Pancreas (tissue), 10 donors: Measurements from ENCODE around the gene IQGAP2. TPM values are rescaled to one million over a fixed set of nuclear protein-coding genes. Genes with fewer than 3 reads are reported as not detected.

Experiments used
- ATAC-seq, 4 donors: fragments of 200-7000 bp; cut with Tn5 transposase; one replicate each; pipeline versions ENCODE4 v1.8.0 to v1.9.1; 2020; ENCODE audit warnings: mild to moderate bottlenecking in 4 of 4, moderate library complexity in 4 of 4
- DNase-seq, 6 donors: peaks; one replicate each; pipeline ENCODE4 v3.0.0-alpha.2; 2020
- FAIRE-seq: peaks from 2 replicates; lab custom pipeline; 2012; peaks lifted over from hg19 to GRCh38; lab: Jason Lieb, UNC
- H3K27ac ChIP-seq, 4 donors: fragments of 200-600 bp; sonication (generic); 1 replicate in 3 of 4; 2 replicates in 1 of 4; pipeline versions ENCODE4 v1.5.0 to v1.8.0; 2020
- H3K27me3 ChIP-seq, 4 donors: fragments of 200-600 bp; one replicate each; pipeline ENCODE4 v1.8.0; 2021
- H3K36me3 ChIP-seq, 3 donors: fragments of 200-600 bp; sonication (generic) in 1 of 3; one replicate each; pipeline versions ENCODE4 v1.5.0 to v1.8.0; 2020 to 2021
- H3K4me1 ChIP-seq, 3 donors: fragments of 200-600 bp; one replicate each; pipeline ENCODE4 v1.8.0; 2021
- H3K4me3 ChIP-seq, 4 donors: fragments of 200-600 bp; sonication (generic) in 2 of 4; one replicate each; pipeline versions ENCODE4 v1.5.0 to v1.8.0; 2020 to 2021
- H3K9me3 ChIP-seq, 4 donors: fragments of 200-600 bp; one replicate each; pipeline ENCODE4 v1.8.0; 2021
- CTCF ChIP-seq, 4 donors: fragments of 200-600 bp; sonication (generic) in 3 of 4; IDR thresholded peaks; one replicate each; pipeline versions ENCODE4 v1.5.0 to v1.8.0; 2021; ENCODE audit warnings: antibody characterized with exemption in 4 of 4
- WGBS, 2 donors: extraction: QIAGEN DNeasy Blood & Tissue Kit; methylation state at CpG; one replicate each; pipeline ENCODE4 v1.1.7; 2013; 5-methylcytosine and 5-hydroxymethylcytosine counted together
- intact Hi-C, 3 donors: fragments of 100-400 bp; cut with DNase I; formaldehyde crosslinking; loops; one replicate each; pipeline versions ENCODE4 v1.11.1 to v1.14.2; 2022
- polyA plus RNA-seq, 2 donors: library from polyadenylated mRNA; stranded (reverse); fragments of 200-250 nt; gene quantifications; one replicate each; pipeline ENCODE4 v1.2.3, GENCODE V29; 2013
- total RNA-seq, 6 donors: library from RNA; stranded (reverse); fragmentation: NEBNext Ultra II Directional in 4 of 6; extraction: Animal tissue kit (Norgen Biotek cat#: 25700) in 4 of 6; gene quantifications; one replicate each; pipeline versions ENCODE4 v1.2.1 to v1.2.4, GENCODE V29; 2021 to 2023
- donor health status: healthy with polysubstance abuse.
- donor health status: DM: no; HTN: no; CAD: no; lungs with moderate emphysema.
- donor health status: DM: no; HTN: no; CAD: no.
- donor health status: control.
- donor health status: control.
- donor health status: Bipolar disorder and iron deficiency.
- donor health status: DM: yes; HTN: yes; CAD: no.
- donor health status: DM: no; HTN: no; CAD: no.
- donor health status: DM: no; HTN: no; CAD: no.
- donor health status: DM: yes; HTN: yes; CAD: no.

The IQGAP2 gene
- total and polyA plus RNA-seq, 8 donors = 14.4 to 54.0 (median 35.2) TPM

- ATAC-seq (peak; percentile 76 to 81 (median 78)), DNase-seq (peak in 3 of 6 donors; percentile 29 to 46 (median 35)), FAIRE-seq (no peak)
- 0 to 13% methylated on average over 2 of the region's 2 CpGs for WGBS, 2 donors
- intact Hi-C loops = no loop called here
- no peaks in the 10 kb centered on the region for H3K36me3 ChIP-seq
- peaks cover 5 to 9% (median 7%) of the 10 kb centered on the region in 3 donors for H3K4me1 ChIP-seq
- no peaks in the 10 kb centered on the region for H3K9me3 ChIP-seq
- no peak for TF ChIP-seq CTCF (IDR thresholded peaks at IDR 0.05)
- H3K4me3 ChIP-seq = no peak overlapping the region
- H3K27me3 ChIP-seq = no peaks in the 10 kb centered on the region
- H3K27ac ChIP-seq = peak overlapping the region in 1 of 4 donors; percentile 39
Measured at GRCh38 chr5:76371960-76372322, 31.1 kb upstream of the IQGAP2 start.

DNA sequence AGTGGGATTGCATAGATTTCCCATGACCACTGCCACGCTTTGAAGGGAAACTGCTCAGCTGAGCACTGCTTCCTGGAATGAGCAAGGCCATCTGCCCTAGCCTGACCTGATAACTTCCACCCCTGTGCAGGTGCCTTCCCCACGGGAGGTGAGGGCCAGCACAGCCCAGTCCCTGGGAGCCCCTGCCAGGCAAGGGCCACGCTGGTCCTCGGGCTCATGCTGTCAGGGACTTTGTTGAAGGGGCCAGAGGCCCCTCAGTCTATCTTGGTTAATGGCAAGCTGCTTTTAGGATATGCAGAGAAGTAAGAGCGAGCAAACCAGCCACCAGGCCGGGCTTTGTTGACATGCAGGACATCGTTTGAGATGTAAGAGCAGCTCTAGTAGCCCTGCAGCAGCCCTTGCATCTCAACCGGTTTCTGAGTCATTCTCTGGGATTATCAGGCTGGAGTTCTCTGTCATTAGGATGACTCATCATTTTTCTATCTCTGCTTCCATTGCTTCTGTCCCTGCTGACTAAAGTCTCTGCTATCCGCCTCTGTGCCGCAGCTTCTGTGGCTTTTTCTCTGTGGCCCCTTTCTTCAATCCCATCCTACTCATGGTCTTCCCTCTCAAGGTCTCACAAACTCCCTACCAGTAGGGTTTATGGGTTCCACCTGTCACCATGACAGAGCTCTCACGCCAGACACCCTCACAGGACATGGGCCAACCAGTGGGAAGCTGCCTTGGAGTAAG is 30.6 kb upstream of the IQGAP2 start:
- WGBS, 2 donors = 57 to 60% methylated on average over 11 of the region's 11 CpGs
- no peaks in the 10 kb centered on the region for H3K27me3 ChIP-seq
- H3K36me3 ChIP-seq = no peaks in the 10 kb centered on the region
- H3K4me1 ChIP-seq = peaks cover 5 to 9% (median 7%) of the 10 kb centered on the region in 3 donors
- no peaks in the 10 kb centered on the region for H3K9me3 ChIP-seq
- ATAC-seq (peak; percentile 84 to 92 (median 89)), DNase-seq (peak in 3 of 6 donors; percentile 9 to 51 (median 29)), FAIRE-seq (no peak)
- no peak for TF ChIP-seq CTCF (IDR thresholded peaks at IDR 0.05)
- intact Hi-C loops = no loop called here
- H3K4me3 ChIP-seq = no peak overlapping the region
- H3K27ac ChIP-seq = peak overlapping the region in 1 of 4 donors; percentile 39

GRCh38 chr5:76376148-76376865 is 26.8 kb upstream of the IQGAP2 start:
- H3K27me3 ChIP-seq = no peaks in the 10 kb centered on the region
- 90 to 92% methylated on average over 3 of the region's 3 CpGs for WGBS, 2 donors
- H3K4me3 ChIP-seq = no peak overlapping the region
- H3K27ac ChIP-seq = no peak overlapping the region
- no peaks in the 10 kb centered on the region for H3K36me3 ChIP-seq
- no peaks in the 10 kb centered on the region for H3K9me3 ChIP-seq
- FAIRE-seq (no peak), ATAC-seq (no peak), DNase-seq (no peak)
- intact Hi-C loops = no loop called here
- H3K4me1 ChIP-seq = peaks cover 5 to 9% (median 7%) of the 10 kb centered on the region in 3 donors
- TF ChIP-seq CTCF (IDR thresholded peaks at IDR 0.05) = no peak

- Histone ChIP-seq H3K4me1 (peaks cover 5 to 7% (median 7%) of the 10 kb centered on the region in 3 donors), H3K27me3 (no peaks in the 10 kb centered on the region), H3K36me3 (no peaks in the 10 kb centered on the region), H3K9me3 (no peaks in the 10 kb centered on the region), H3K4me3 (no peak overlapping the region), H3K27ac (no peak overlapping the region)
- intact Hi-C loops = no loop called here
- WGBS, 2 donors = 87 to 89% methylated on average over 3 of the region's 3 CpGs
- TF ChIP-seq CTCF (IDR thresholded peaks at IDR 0.05) = no peak
- ATAC-seq (no peak), FAIRE-seq (no peak), DNase-seq (peak in 1 of 6 donors; percentile 33)
Measured at GRCh38 chr5:76376866-76377230, 26.2 kb upstream of the IQGAP2 start.
